Keratinocyte (primary cell): ENCODE results near the gene SMIM23. TPM values are rescaled to one million over a fixed set of nuclear protein-coding genes. Genes with fewer than 3 reads are reported as not detected.

ENCODE experiments used
- DNase-seq: peaks from one replicate; pipeline ENCODE4 v3.0.0-alpha.2; 2011; ENCODE audit warnings: low read depth, missing footprints, low spot score
- FAIRE-seq: peaks from 2 replicates; lab custom pipeline; 2011; peaks lifted over from hg19 to GRCh38; lab: Jason Lieb, UNC
- H2AFZ ChIP-seq: 2 replicates; pipeline ENCODE4 v1.6.0; 2012; ENCODE audit warnings: low read length, control low read depth, inconsistent platforms; ENCODE audit not compliant: control insufficient read depth
- H3K27ac ChIP-seq: 2 replicates; pipeline ENCODE4 v1.5.1; 2011; ENCODE audit warnings: low read length; ENCODE audit not compliant: control insufficient read depth, insufficient read depth
- H3K27me3 ChIP-seq: 3 replicates; pipeline ENCODE4 v1.6.0; 2011; ENCODE audit warnings: low read length; ENCODE audit not compliant: control insufficient read depth, insufficient read depth; ENCODE audit errors: extremely low read depth
- H3K36me3 ChIP-seq, 2 experiments: 2 replicates in 1 of 2; 3 replicates in 1 of 2; pipeline ENCODE4 v1.5.1; 2011; ENCODE audit warnings: low read length in 2 of 2, mild to moderate bottlenecking in 1 of 2; ENCODE audit not compliant: control insufficient read depth in 2 of 2, insufficient read depth in 2 of 2; ENCODE audit errors: extremely low read depth in 1 of 2
- H3K4me1 ChIP-seq: 3 replicates; pipeline ENCODE4 v1.5.1; 2011; ENCODE audit warnings: low read length; ENCODE audit not compliant: control insufficient read depth, insufficient read depth; ENCODE audit errors: extremely low read depth
- H3K4me2 ChIP-seq: 3 replicates; pipeline ENCODE4 v1.6.0; 2011; ENCODE audit warnings: low read depth, low read length; ENCODE audit not compliant: control insufficient read depth, insufficient read depth; ENCODE audit errors: extremely low read depth
- H3K4me3 ChIP-seq, 3 experiments: fragments of 200-600 bp in 1 of 3; sonication (generic) in 1 of 3; 2 replicates in 2 of 3; 3 replicates in 1 of 3; pipeline ENCODE4 v1.5.1; 2011 to 2016; ENCODE audit warnings: low read length in 3 of 3, mild to moderate bottlenecking in 3 of 3, control low read depth in 2 of 3, inconsistent platforms in 1 of 3, low read depth in 1 of 3, mixed read lengths in 1 of 3, mixed run types in 1 of 3, moderate library complexity in 1 of 3; ENCODE audit not compliant: control insufficient read depth in 2 of 3, insufficient read depth in 2 of 3; ENCODE audit errors: extremely low read depth in 1 of 3
- H3K79me2 ChIP-seq: 2 replicates; pipeline ENCODE4 v1.6.0; 2012; ENCODE audit warnings: low read length; ENCODE audit not compliant: control insufficient read depth, insufficient read depth
- H3K9ac ChIP-seq: 3 replicates; pipeline ENCODE4 v1.6.0; 2011; ENCODE audit warnings: low read length; ENCODE audit not compliant: control insufficient read depth, insufficient read depth; ENCODE audit errors: extremely low read depth
- H3K9me1 ChIP-seq: 3 replicates; pipeline ENCODE4 v1.6.0; 2011; ENCODE audit warnings: low read length; ENCODE audit not compliant: control insufficient read depth, insufficient read depth; ENCODE audit errors: extremely low read depth
- H3K9me3 ChIP-seq: 2 replicates; pipeline ENCODE4 v1.5.1; 2012; ENCODE audit warnings: low read depth, low read length; ENCODE audit not compliant: control insufficient read depth
- H4K20me1 ChIP-seq: 3 replicates; pipeline ENCODE4 v1.6.0; 2011; ENCODE audit warnings: low read length; ENCODE audit not compliant: control insufficient read depth, insufficient read depth; ENCODE audit errors: extremely low read depth
- EZH2 ChIP-seq: IDR thresholded peaks from one replicate; pipeline ENCODE4 v1.6.1; 2012; ENCODE audit warnings: inconsistent platforms, mild to moderate bottlenecking, low read length, moderate library complexity
- dilution Hi-C: fragments of 300-500 bp; cut with MboI; formaldehyde crosslinking; loops from one replicate; pipeline ENCODE4 v1.7.0; 2020; ENCODE audit warnings: low sequenced_read_pairs; ENCODE audit not compliant: extremely low pct_ligation_motif_present
- polyA plus RNA-seq, 5 experiments: library from polyadenylated mRNA; depleted of rRNA in 3 of 5; stranded (reverse) in 3 of 5; stranded (forward) in 1 of 5; unstranded in 1 of 5; fragments of >200 nt; gene quantifications; 1 replicate in 1 of 5; 2 replicates in 3 of 5; 3 replicates in 1 of 5; pipeline versions ENCODE4 v1.2.1 to v1.2.3, GENCODE V29; 2011 to 2012; ENCODE audit warnings: missing spikeins in 2 of 5, low read depth in 1 of 5, low replicate concordance in 1 of 5
- TF ChIP-seq, protein P1 (sequence below), 3 experiments: IDR thresholded peaks in 1 of 3; conservative IDR thresholded peaks in 1 of 3; optimal IDR thresholded peaks in 1 of 3; 2 replicates in 2 of 3; 3 replicates in 1 of 3; pipeline versions ENCODE3 to v1.5.1; 2011; ENCODE audit warnings: low read length in 3 of 3, mild to moderate bottlenecking in 3 of 3, moderate library complexity in 2 of 3, control low read depth in 1 of 3, inconsistent platforms in 1 of 3; ENCODE audit not compliant: insufficient read depth in 2 of 3; ENCODE audit errors: extremely low read depth in 1 of 3

The SMIM23 gene
- polyA plus RNA-seq, 1 donor (not counting 4 experiments of a cell fraction or from before 2014, with no cell fraction given), result not detected

DNA sequence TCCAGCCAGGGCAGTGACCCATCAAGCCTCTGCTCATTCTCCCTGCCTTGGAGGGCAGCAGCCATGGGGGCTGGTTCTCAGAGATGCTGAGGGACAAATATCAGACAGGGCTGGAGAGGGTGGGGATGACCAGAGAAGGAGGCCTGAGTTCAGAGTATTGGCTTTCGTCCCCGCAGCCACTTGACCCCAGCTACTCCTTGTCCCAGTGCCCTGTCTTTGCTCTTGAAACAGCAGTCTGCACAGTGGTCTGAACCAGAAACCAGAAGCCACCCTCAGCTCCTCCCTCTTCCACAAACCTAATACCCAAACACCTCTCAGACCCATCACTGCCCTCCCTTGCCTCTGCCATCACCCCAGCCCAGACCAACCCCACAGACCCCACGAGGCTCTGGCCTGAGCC, 36.3 kb upstream of the SMIM23 start:
- Histone ChIP-seq H3K27me3 (no peaks in the 10 kb centered on the region), H3K4me3 (no peak overlapping the region), H3K4me2 (no peak overlapping the region), H3K9me1 (no peaks in the 10 kb centered on the region), H3K4me1 (peaks cover 13% of the 10 kb centered on the region), H3K9ac (no peak overlapping the region), H3K36me3 (no peaks in the 10 kb centered on the region), H3K79me2 (no peaks in the 10 kb centered on the region), H2AFZ (no peak overlapping the region), H3K27ac (no peak overlapping the region), H4K20me1 (no peaks in the 10 kb centered on the region), H3K9me3 (no peaks in the 10 kb centered on the region)
- no peak for TF ChIP-seq EZH2
- TF ChIP-seq, protein P1, sequence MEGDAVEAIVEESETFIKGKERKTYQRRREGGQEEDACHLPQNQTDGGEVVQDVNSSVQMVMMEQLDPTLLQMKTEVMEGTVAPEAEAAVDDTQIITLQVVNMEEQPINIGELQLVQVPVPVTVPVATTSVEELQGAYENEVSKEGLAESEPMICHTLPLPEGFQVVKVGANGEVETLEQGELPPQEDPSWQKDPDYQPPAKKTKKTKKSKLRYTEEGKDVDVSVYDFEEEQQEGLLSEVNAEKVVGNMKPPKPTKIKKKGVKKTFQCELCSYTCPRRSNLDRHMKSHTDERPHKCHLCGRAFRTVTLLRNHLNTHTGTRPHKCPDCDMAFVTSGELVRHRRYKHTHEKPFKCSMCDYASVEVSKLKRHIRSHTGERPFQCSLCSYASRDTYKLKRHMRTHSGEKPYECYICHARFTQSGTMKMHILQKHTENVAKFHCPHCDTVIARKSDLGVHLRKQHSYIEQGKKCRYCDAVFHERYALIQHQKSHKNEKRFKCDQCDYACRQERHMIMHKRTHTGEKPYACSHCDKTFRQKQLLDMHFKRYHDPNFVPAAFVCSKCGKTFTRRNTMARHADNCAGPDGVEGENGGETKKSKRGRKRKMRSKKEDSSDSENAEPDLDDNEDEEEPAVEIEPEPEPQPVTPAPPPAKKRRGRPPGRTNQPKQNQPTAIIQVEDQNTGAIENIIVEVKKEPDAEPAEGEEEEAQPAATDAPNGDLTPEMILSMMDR (optimal IDR thresholded peaks at IDR 0.05 in 1 of 3, IDR thresholded peaks at IDR 0.05 in 1 of 3, conservative IDR thresholded peaks at IDR 0.05 in 1 of 3; ENCODE audit: extremely low read depth in 1 of 3, insufficient read depth in 2 of 3, low read length in 3 of 3), result no peak
- FAIRE-seq (no peak), DNase-seq (no peak)
- dilution Hi-C loops, result no loop called here

DNA sequence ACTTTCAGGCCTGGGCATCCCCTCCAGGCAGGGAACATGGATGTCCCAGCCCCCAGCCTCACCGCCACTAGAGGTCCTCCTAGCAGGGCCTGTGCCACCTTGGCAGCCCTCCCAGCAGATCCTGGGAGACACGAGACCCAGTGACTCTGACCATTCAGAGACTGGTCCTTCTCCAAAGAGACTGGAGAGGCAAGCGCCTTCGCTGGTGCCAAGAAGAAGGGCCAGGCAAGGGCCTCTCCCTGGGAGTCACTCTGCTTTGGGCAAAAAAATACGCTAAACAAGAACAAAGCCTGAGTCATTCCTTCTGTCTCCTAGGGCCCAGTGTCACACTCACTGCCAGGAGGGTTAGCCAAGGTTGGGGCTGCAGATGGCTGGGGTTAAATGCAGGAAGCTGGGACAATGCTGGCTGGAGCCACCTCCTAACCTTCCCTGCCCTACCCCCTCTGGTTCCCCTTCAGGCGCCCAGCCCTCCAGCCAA, 35.3 kb upstream of the SMIM23 start:
- H3K79me2 ChIP-seq, result no peaks in the 10 kb centered on the region
- H3K27ac ChIP-seq, result no peak overlapping the region
- no peaks in the 10 kb centered on the region for H3K27me3 ChIP-seq
- no peak overlapping the region for H3K4me3 ChIP-seq
- no peak overlapping the region for H3K4me2 ChIP-seq
- H4K20me1 ChIP-seq, result no peaks in the 10 kb centered on the region
- no peaks in the 10 kb centered on the region for H3K9me3 ChIP-seq
- H3K36me3 ChIP-seq, result no peaks in the 10 kb centered on the region
- H3K9me1 ChIP-seq, result no peaks in the 10 kb centered on the region
- H3K4me1 ChIP-seq, result peaks cover 13% of the 10 kb centered on the region
- no peak for FAIRE-seq
- TF ChIP-seq, protein P1 (optimal IDR thresholded peaks at IDR 0.05 in 1 of 3, IDR thresholded peaks at IDR 0.05 in 1 of 3, conservative IDR thresholded peaks at IDR 0.05 in 1 of 3; ENCODE audit: extremely low read depth in 1 of 3, insufficient read depth in 2 of 3, low read length in 3 of 3), result peak in 2 of 3 experiments; percentile 24 to 49
- TF ChIP-seq EZH2, result no peak
- dilution Hi-C loops, result no loop called here
- no peak overlapping the region for H2AFZ ChIP-seq
- no peak for DNase-seq
- no peak overlapping the region for H3K9ac ChIP-seq
